GF-D8 (cell line): ENCODE measurements around the gene TGFB1I1.
"Not testable (repeated sequence)": the region's sequence is repeated elsewhere in the genome, so short reads cannot be mapped to it uniquely, and the experiment has no call there.

Experiments
- DNase-seq: peaks from one replicate; lab custom pipeline; 2025; lab: John Stamatoyannopoulos, UW

Gene TGFB1I1

GRCh38 chr16:31487720-31488467 lies 15.9 kb downstream of the TGFB1I1 start:
- no peak for DNase-seq

- DNase-seq, result no peak
Measured at GRCh38 chr16:31488468-31489297, 16.7 kb downstream of the TGFB1I1 start.

DNA sequence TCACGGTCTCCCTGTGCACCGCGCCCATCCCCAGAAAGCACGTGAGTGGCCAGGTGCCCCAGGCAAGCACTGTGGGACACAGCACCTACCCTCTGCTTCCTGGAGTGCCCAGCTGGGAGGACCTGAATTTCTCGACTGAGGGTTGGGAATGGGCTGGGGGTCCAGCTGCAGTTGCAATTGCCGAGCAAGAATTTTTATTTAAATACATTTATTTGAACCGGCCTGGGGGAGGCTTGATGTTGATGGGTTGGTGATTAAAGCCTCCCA lies 17.3 kb downstream of the TGFB1I1 start:
- no peak for DNase-seq

GRCh38 chr16:31489616-31490584 lies 17.9 kb downstream of the TGFB1I1 start:
- DNase-seq, result no peak

DNA sequence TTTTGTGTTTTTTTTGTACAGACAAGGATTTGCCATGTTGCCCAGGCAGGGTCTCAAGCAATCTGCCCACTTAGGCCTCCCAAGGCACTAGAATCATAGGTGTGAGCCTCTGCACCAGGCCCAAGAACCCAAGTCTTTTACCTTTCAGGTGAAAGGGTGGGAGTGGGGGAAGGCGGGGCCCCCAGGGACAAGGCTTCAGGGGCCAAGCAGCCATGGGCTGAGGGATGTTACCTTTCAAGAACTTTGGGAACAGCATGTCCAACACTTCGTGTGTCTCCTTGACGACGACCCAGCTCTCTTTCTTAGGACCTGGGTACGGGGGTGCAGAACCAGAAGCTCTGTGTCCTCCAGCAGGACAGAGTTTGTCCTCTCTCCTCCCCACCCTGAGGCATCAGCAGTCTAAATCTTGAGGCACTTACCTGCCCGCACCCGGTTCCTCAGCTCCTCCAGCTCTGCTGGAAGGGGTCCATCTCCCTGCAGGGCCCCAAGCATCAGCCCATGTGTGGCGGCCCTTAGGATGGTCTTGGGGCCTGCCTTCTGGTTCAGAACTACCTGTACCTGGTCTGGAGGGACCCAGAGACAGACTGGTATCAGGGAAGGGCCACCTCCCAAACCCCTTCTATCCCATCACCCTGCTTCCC lies 19.9 kb downstream of the TGFB1I1 start:
- DNase-seq, result no peak

- no peak for DNase-seq
Measured at GRCh38 chr16:31493506-31494125, 21.7 kb downstream of the TGFB1I1 start.

- DNase-seq, result no peak
Measured at GRCh38 chr16:31496670-31497069, 24.7 kb downstream of the TGFB1I1 start.

DNA sequence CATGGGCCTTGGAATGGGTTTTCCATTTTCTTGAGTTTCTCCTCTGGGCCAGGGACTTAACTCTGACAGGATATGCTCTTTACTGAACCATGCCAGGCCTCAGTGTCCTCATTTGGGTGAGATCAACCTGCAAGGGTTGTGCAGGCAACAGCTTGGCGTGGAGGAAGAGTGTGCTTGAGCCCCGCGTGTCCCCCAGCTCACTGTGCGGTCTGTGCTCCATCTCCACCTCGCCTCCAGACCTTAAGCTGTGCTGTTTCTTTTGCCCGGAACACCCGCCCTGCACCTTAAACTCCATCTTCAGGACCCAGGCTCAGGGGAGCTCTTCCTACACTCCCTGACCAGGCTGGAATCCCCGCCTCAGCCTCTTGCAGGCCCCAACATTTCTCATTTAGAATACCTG lies 26.5 kb downstream of the TGFB1I1 start:
- no peak for DNase-seq

DNA sequence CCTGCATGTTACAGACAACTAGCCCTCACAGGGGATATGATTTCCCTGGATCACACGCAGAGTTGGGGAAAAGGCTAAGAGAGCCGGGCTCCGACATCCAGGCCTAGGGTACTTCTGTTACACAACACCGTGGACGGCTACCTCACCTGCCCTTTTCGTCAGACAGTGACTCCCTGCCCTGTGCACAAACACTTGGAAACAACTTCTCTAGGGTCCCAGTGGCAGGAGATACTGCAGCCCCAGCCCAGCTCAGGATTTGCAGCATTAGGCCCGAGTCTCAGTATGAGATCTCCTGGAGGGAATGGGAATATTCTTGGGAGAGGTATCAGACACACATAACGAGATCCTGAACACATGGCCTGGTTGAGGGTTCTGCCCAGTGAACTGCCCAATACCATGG lies 28.0 kb downstream of the TGFB1I1 start:
- DNase-seq, result no peak

DNA sequence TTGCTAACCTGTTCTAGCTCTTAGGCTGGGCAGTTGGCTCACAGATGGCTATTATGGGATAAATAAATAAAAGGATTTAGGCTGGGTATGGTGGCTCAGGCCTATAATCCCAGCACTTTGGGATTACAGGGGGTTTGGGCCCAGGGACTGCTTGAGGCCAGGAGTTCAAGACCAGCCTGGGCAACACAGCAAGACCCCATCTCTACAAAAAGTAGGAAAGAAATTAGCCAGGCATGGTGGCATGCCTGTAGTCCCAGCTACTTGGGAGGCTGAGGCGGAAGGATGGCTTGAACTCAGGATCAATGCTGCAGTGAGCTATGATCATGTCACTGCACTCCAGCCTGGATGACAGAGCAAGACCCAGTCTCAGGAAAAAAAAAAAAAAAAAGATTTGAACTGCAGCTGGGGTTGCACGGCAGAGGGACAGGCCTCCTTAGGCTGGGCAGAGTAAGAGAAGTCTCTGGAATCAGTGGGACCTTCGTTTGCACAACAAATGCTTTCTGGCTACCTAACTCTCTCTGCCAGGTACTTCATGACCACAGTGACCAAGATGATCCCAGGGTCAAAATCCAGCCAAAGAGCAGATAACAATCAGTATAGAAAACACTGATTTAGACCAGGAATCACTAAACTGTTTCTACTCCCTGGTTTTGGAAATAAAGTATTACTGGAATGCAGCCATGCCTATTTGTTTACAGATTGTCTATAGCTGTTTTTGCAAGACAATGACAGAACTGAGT lies 29.4 kb downstream of the TGFB1I1 start:
- no peak for DNase-seq

- DNase-seq, result no peak
Measured at GRCh38 chr16:31501966-31502348, 30.0 kb downstream of the TGFB1I1 start.

GRCh38 chr16:31502981-31503380 lies 31.0 kb downstream of the TGFB1I1 start:
- DNase-seq, result no peak

DNA sequence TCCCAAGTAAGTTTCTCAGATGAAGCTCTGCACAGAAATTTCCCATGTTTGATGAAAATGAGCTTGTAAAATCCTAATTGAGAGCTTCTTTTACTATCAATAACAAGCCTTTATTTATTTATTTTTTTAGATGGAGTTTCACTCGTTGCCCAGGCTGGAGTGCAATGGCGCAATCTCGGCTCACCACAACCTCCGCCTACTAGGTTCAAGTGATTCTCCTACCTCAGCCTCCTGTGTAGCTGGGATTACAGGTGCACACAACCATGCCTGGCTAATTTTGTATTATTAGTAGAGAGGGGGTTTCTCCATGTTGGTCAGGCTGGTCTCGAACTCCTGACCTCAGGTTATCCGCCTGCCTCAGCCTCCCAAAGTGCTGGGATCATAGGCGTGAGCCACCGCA lies 31.6 kb downstream of the TGFB1I1 start:
- DNase-seq, result not testable (repeated sequence)

- no peak for DNase-seq
Measured at GRCh38 chr16:31504159-31504558, 32.2 kb downstream of the TGFB1I1 start.

DNA sequence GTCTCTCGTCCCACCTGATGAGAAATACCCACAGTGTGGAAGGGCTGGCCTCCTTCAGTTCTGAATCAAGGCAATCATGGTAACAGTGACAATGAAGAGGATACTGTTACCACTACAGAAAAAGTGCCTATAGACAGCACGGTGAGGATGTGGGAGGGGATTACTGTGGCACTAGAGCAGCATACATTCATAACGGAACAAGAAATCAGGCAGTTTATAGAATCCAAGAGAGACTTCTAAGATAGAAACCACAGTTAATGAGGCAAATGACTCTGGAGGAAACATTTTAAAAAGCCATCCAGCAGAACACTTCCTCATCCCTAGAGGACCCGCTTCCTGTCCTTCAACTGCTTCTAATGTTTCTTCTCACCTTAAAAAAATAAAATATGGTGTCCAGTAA lies 33.5 kb downstream of the TGFB1I1 start:
- DNase-seq, result peak; percentile 65

- DNase-seq, result no peak
Measured at GRCh38 chr16:31507617-31507928, 35.6 kb downstream of the TGFB1I1 start.

DNA sequence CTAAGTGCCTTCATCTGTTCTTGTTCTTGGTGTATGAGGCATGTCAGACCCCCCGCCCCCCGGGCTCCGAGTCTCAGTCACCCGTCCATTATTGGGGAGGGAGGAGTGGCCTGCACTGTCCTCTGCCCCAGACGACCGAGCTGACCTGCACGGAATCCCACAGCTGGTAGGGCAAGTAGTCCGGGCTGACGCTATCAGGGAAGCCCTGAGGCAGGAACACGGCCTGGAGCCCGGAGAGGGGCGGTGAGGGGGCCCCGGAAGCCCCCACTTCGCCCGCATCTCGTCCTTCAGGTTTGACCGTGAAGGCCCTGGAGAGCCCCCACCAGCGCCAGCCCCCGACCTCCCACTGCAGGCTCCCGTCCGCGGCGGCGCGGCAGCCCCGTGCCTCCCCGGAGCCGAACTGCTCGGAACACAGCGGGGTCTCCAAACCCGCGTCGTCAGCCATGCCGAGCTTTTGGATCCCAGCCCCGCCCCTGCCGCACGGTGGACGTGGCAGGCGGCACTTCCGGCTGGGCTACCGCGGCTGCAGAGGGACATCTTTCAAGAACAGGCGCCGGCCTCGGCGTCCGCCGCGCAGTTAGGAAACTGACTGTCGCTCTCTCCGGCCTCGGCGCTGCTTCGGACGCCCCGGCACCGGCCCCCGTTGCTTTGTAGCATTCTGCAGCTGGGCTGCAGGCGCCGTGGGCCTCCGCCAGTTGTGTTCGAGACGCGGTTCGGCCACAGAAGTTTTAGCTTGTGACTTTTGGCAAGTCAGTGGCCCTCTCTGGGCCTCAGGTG lies 36.2 kb downstream of the TGFB1I1 start, which contains the start of gene RUSF1:
TSS of gene RUSF1 (minus strand) at position 463 of the 777 bp plus-strand sequence. CDS start at position 445, 18 bp downstream.
- DNase-seq, result peak; percentile 59

- DNase-seq, result no peak
Measured at GRCh38 chr16:31508706-31509195, 36.8 kb downstream of the TGFB1I1 start.

GRCh38 chr16:31513126-31513525 lies 41.2 kb downstream of the TGFB1I1 start:
- no peak for DNase-seq

GRCh38 chr16:31513884-31514283 lies 41.9 kb downstream of the TGFB1I1 start:
- DNase-seq, result no peak
